Measurements from ENCODE around the gene SNN.
A peak's percentile ranks its signal among the peaks of the same experiment; 100 is the strongest.

SNN gene

GRCh38 chr16:11670171-11671131 is 2.2 kb downstream of the SNN start:
- peak overlapping the region in 1 of 2 donors; percentile 46 for H3K4me3 ChIP-seq (ENCODE audit: low read depth in 1 of 2, low read length in 2 of 2)
- H3K27me3 ChIP-seq (ENCODE audit: control insufficient read depth in 1 of 2, insufficient read depth in 2 of 2, low read length in 2 of 2), result no peaks in the 10 kb centered on the region
- no peaks in the 10 kb centered on the region for H3K36me3 ChIP-seq (ENCODE audit: insufficient read depth, low read length)
- no peak overlapping the region for H3K9ac ChIP-seq (ENCODE audit: low read length)
- peaks cover 46% of the 10 kb centered on the region for H3K4me1 ChIP-seq (ENCODE audit: insufficient read depth, low read length)
- H3K27ac ChIP-seq (ENCODE audit: low read depth, low read length), result peak overlapping the region; percentile 82
- no peaks in the 10 kb centered on the region for H3K9me3 ChIP-seq (ENCODE audit: low read length)

DNA sequence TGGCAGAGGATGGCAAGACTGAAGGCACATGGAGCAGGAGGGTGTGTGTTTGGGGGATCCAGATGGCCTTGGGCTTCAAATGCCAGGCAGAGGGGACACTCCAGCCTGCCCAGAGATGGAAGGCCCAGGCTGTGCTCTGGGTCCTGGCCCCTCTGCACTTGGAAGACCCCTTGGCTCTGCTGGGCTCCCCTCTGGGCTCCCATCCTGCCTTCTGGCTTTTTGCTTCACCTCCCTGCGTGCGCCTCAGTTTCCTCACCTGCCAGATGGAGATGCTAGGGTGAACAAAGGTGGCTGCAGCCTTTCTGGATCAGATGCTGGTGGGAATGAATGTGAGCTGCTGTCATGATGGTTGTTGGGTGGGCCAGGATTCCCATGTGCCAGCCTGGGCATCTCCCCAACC is 3.0 kb downstream of the SNN start:
- Histone ChIP-seq H3K4me3 (ENCODE audit: low read depth in 1 of 2, low read length in 2 of 2) (no peak overlapping the region), H3K9ac (ENCODE audit: low read length) (no peak overlapping the region), H3K27me3 (ENCODE audit: control insufficient read depth in 1 of 2, insufficient read depth in 2 of 2, low read length in 2 of 2) (no peaks in the 10 kb centered on the region), H3K9me3 (ENCODE audit: low read length) (no peaks in the 10 kb centered on the region), H3K4me1 (ENCODE audit: insufficient read depth, low read length) (peaks cover 46% of the 10 kb centered on the region), H3K27ac (ENCODE audit: low read depth, low read length) (no peak overlapping the region), H3K36me3 (ENCODE audit: insufficient read depth, low read length) (peaks cover 7% of the 10 kb centered on the region)

DNA sequence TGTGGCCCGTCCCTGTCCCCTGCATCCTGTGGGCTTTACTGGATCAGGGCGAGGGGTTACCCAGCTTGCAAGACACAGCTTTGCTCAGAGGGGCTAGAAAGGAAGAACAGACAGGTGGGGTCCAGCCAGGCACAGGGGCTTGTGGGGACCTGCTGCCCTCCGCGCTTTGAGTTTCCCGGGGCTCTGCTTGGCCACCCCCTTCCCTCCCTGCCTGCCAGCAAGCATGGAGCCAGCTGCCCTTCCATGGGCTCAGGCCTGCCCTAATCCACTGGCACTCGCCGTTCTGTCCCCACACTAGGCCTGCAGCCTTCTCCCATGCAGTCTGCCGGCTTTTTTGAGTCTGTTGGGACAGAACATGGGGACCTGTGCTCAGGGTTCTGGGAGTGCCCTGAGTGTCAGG is 3.4 kb downstream of the SNN start:
- H3K9me3 ChIP-seq (ENCODE audit: low read length), result no peaks in the 10 kb centered on the region
- H3K36me3 ChIP-seq (ENCODE audit: insufficient read depth, low read length), result peaks cover 11% of the 10 kb centered on the region
- no peaks in the 10 kb centered on the region for H3K27me3 ChIP-seq (ENCODE audit: control insufficient read depth in 1 of 2, insufficient read depth in 2 of 2, low read length in 2 of 2)
- peaks cover 46% of the 10 kb centered on the region for H3K4me1 ChIP-seq (ENCODE audit: insufficient read depth, low read length)
- H3K4me3 ChIP-seq (ENCODE audit: low read depth in 1 of 2, low read length in 2 of 2), result no peak overlapping the region
- H3K27ac ChIP-seq (ENCODE audit: low read depth, low read length), result no peak overlapping the region
- no peak overlapping the region for H3K9ac ChIP-seq (ENCODE audit: low read length)

DNA sequence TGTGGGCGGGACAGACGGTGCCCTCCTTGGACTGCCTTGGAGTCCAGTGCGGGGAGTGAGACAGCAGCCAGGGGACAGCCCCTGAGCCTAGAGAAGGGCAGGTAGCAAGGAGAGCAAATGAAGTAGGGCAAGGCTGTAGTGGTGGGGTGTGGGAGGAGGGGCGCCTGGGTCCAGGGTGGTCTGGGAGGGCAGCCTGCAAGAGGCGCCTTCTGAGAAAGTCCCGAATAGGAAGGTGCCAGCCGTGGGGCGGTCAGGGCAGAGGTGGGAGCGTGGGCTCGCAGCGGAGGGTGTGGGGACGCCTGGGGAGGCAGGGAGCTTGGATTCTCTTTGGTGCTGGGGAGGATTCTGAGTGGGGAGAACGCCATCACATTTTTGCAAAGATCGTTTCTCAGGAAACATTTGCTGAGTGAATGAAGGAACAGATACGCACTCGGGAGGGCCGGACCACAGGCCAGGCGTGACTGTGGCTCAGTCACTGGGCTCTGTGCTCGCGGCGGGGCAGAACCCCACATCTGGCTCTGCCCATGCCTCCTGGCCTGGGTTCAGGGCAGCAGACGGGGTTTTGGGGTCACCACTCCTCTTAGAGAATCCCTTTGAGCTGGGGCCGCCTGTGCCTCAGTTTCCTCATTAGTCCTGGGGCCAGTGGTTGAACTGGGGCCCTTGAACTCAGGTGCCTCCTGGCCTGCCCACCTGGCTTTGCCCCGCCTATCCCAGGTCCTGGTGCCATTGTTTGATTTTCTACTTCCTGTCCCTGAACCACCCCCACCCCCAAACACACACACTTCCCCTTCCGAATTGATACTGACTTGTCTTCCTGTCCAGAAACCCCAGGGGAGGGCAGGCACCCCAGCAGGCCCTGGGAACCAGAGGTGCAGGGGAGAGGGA is 4.2 kb downstream of the SNN start:
- peaks cover 18% of the 10 kb centered on the region for H3K36me3 ChIP-seq (ENCODE audit: insufficient read depth, low read length)
- H3K9ac ChIP-seq (ENCODE audit: low read length), result no peak overlapping the region
- no peaks in the 10 kb centered on the region for H3K9me3 ChIP-seq (ENCODE audit: low read length)
- H3K4me1 ChIP-seq (ENCODE audit: insufficient read depth, low read length), result peaks cover 45% of the 10 kb centered on the region
- H3K4me3 ChIP-seq (ENCODE audit: low read depth in 1 of 2, low read length in 2 of 2), result no peak overlapping the region
- no peak overlapping the region for H3K27ac ChIP-seq (ENCODE audit: low read depth, low read length)
- no peaks in the 10 kb centered on the region for H3K27me3 ChIP-seq (ENCODE audit: control insufficient read depth in 1 of 2, insufficient read depth in 2 of 2, low read length in 2 of 2)

DNA sequence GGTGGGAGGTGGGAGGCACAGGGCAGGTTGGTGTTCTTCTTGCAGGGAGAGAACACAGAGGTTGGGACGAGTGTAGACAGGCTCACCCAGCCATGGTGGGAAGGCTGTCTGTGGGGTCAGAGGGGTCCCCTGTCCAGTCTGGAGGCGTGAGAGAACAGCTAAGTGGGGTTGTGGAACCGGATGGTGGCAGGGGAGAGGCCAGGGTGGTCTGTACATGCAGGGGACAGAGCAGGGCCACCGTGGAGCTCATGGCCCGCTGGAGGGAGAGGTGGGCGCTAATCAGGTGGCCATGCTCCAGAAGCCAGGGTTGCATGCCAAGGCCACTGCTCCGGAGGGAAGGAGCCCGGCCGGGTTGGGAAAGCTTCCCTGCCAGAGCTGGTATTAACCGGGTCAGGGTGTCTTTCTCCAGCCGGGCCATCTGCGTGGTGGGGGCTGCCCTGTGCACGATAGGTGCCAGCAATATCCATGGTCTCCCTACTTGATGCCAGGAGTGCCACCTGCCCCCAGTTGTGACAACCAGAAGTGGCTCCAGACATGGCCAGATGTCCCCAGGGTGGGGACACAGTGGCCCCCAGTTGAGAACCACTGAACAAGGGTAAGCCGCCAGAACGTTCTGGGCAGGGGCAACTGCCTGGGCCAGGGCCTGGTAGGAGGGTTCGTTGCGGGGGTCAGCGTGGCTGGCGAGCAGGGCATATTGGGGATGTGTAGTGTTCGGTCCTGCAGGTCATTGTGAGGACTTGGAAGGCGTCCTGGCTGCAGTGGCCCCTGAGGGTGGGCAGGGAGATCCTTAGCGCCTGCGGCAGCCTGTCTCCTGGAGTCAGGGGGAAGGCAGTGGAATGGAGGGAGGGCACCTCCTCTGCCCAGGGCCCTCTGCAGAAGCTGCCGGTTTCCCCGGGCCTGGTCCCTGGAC is 5.1 kb downstream of the SNN start:
- H3K27ac ChIP-seq (ENCODE audit: low read depth, low read length), result peak overlapping the region; percentile 30
- no peak overlapping the region for H3K9ac ChIP-seq (ENCODE audit: low read length)
- H3K4me3 ChIP-seq (ENCODE audit: low read depth in 1 of 2, low read length in 2 of 2), result no peak overlapping the region
- no peaks in the 10 kb centered on the region for H3K9me3 ChIP-seq (ENCODE audit: low read length)
- H3K36me3 ChIP-seq (ENCODE audit: insufficient read depth, low read length), result peaks cover 27% of the 10 kb centered on the region
- no peaks in the 10 kb centered on the region for H3K27me3 ChIP-seq (ENCODE audit: control insufficient read depth in 1 of 2, insufficient read depth in 2 of 2, low read length in 2 of 2)
- peaks cover 46% of the 10 kb centered on the region for H3K4me1 ChIP-seq (ENCODE audit: insufficient read depth, low read length)

- Histone ChIP-seq H3K4me1 (ENCODE audit: insufficient read depth, low read length) (peaks cover 49% of the 10 kb centered on the region), H3K27ac (ENCODE audit: low read depth, low read length) (no peak overlapping the region), H3K4me3 (ENCODE audit: low read depth in 1 of 2, low read length in 2 of 2) (no peak overlapping the region), H3K9me3 (ENCODE audit: low read length) (no peaks in the 10 kb centered on the region), H3K9ac (ENCODE audit: low read length) (no peak overlapping the region), H3K27me3 (ENCODE audit: control insufficient read depth in 1 of 2, insufficient read depth in 2 of 2, low read length in 2 of 2) (no peaks in the 10 kb centered on the region), H3K36me3 (ENCODE audit: insufficient read depth, low read length) (peaks cover 29% of the 10 kb centered on the region)
Measured at GRCh38 chr16:11674001-11674817, 6.0 kb downstream of the SNN start.

GRCh38 chr16:11674818-11675560 is 6.7 kb downstream of the SNN start:
- Histone ChIP-seq H3K9me3 (ENCODE audit: low read length) (no peaks in the 10 kb centered on the region), H3K4me1 (ENCODE audit: insufficient read depth, low read length) (peaks cover 48% of the 10 kb centered on the region), H3K27ac (ENCODE audit: low read depth, low read length) (no peak overlapping the region), H3K9ac (ENCODE audit: low read length) (no peak overlapping the region), H3K27me3 (ENCODE audit: control insufficient read depth in 1 of 2, insufficient read depth in 2 of 2, low read length in 2 of 2) (no peaks in the 10 kb centered on the region), H3K4me3 (ENCODE audit: low read depth in 1 of 2, low read length in 2 of 2) (no peak overlapping the region), H3K36me3 (ENCODE audit: insufficient read depth, low read length) (peaks cover 35% of the 10 kb centered on the region)

DNA sequence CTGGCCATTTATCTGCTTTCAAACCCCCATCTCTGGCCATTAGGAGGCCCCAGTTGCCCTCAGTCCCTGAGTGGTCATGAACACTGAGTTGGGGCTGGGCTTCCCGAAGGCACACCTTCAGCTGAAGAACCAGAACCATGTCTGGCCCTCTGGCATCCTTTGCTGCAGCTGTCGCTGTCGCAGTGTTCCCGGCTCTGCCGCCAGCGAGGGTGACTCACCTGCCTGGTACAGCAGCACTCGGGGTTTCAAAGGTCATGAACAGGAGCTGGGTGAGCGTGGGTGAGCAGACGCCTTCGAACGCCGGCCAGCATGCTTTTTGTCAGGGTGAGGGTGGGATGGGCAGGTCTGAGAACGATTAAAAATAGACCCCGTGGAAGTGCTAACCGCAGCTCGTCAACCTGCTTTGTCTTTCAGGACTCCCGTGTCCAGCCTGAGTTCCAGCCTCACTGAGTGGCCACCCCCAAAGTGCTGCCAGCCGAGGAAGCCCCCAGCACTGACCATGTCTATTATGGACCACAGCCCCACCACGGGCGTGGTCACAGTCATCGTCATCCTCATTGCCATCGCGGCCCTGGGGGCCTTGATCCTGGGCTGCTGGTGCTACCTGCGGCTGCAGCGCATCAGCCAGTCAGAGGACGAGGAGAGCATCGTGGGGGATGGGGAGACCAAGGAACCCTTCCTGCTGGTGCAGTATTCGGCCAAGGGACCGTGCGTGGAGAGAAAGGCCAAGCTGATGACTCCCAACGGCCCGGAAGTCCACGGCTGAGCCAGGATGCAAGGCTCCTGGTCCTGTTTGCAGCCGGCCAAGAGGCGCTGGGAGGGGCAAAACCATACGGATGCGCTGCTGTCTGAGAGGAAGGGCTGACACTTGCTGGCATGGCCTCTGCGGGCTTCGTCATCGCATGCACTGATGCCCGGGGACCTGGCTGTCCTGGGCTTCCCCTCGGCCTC is 7.6 kb downstream of the SNN start:
- Histone ChIP-seq H3K27me3 (ENCODE audit: control insufficient read depth in 1 of 2, insufficient read depth in 2 of 2, low read length in 2 of 2) (no peaks in the 10 kb centered on the region), H3K36me3 (ENCODE audit: insufficient read depth, low read length) (peaks cover 40% of the 10 kb centered on the region), H3K9me3 (ENCODE audit: low read length) (no peaks in the 10 kb centered on the region), H3K4me1 (ENCODE audit: insufficient read depth, low read length) (peaks cover 40% of the 10 kb centered on the region), H3K9ac (ENCODE audit: low read length) (no peak overlapping the region), H3K27ac (ENCODE audit: low read depth, low read length) (no peak overlapping the region), H3K4me3 (ENCODE audit: low read depth in 1 of 2, low read length in 2 of 2) (no peak overlapping the region)

GRCh38 chr16:11676799-11677198 is 8.5 kb downstream of the SNN start:
- peaks cover 40% of the 10 kb centered on the region for H3K36me3 ChIP-seq (ENCODE audit: insufficient read depth, low read length)
- H3K27me3 ChIP-seq (ENCODE audit: control insufficient read depth in 1 of 2, insufficient read depth in 2 of 2, low read length in 2 of 2), result no peaks in the 10 kb centered on the region
- H3K27ac ChIP-seq (ENCODE audit: low read depth, low read length), result no peak overlapping the region
- H3K9ac ChIP-seq (ENCODE audit: low read length), result no peak overlapping the region
- H3K4me1 ChIP-seq (ENCODE audit: insufficient read depth, low read length), result peaks cover 43% of the 10 kb centered on the region
- H3K9me3 ChIP-seq (ENCODE audit: low read length), result no peaks in the 10 kb centered on the region
- no peak overlapping the region for H3K4me3 ChIP-seq (ENCODE audit: low read depth in 1 of 2, low read length in 2 of 2)

All from muscle layer of colon (tissue), 2 donors.